Testis (tissue), 2 donors: ENCODE data around the gene YPEL4.

Experiments used
- CTCF ChIP-seq, 3 experiments: fragments of 450-650 bp in 2 of 3; fragments of 200-600 bp in 1 of 3; sonication (generic) in 1 of 3; IDR thresholded peaks; one replicate each; pipeline ENCODE4 v1.5.1; 2016 to 2019; ENCODE audit warnings: antibody characterized with exemption in 3 of 3, mild to moderate bottlenecking in 2 of 3, moderate library complexity in 1 of 3
- POLR2A ChIP-seq: fragments of 450-650 bp; IDR thresholded peaks from one replicate; pipeline ENCODE4 v1.6.1; 2017; ENCODE audit warnings: antibody characterized with exemption, mild to moderate bottlenecking, moderate library complexity

- no peak for TF ChIP-seq POLR2A
- no peak for TF ChIP-seq CTCF (IDR thresholded peaks at IDR 0.05)
Measured at GRCh38 chr11:57622263-57622662, 27.4 kb downstream of the YPEL4 start.
